OCI-LY1 (cell line): ENCODE data around the gene LRRC3C.

Experiments used
- H2AFZ ChIP-seq: fragments of 200-600 bp; sonication (generic), shearing (Covaris generic); 2 replicates; pipeline ENCODE4 v1.6.0; 2014; ENCODE audit warnings: antibody characterized with exemption, mild to moderate bottlenecking, low read length
- H3F3A ChIP-seq: fragments of 200-600 bp; sonication (generic), shearing (Covaris generic); 2 replicates; pipeline ENCODE4 v1.6.0; 2014; ENCODE audit warnings: mild to moderate bottlenecking, antibody characterized with exemption, low read length, moderate library complexity; ENCODE audit not compliant: insufficient read depth
- H3K27ac ChIP-seq: fragments of 200-600 bp; sonication (generic); 2 replicates; pipeline ENCODE4 v1.5.1; 2014; ENCODE audit warnings: low read length, mixed run types, mild to moderate bottlenecking, low read depth; ENCODE audit not compliant: poor library complexity, severe bottlenecking
- H3K27me3 ChIP-seq: fragments of 200-600 bp; sonication (generic); 2 replicates; pipeline ENCODE4 v1.6.0; 2014; ENCODE audit warnings: antibody characterized with exemption, mild to moderate bottlenecking, low read length, moderate library complexity; ENCODE audit not compliant: insufficient read depth
- H3K36me3 ChIP-seq: fragments of 200-600 bp; sonication (generic); 2 replicates; pipeline ENCODE4 v1.6.1; 2014; ENCODE audit warnings: mild to moderate bottlenecking, antibody characterized with exemption, low read length, moderate library complexity, mixed read lengths; ENCODE audit not compliant: insufficient read depth
- H3K4me1 ChIP-seq: fragments of 200-600 bp; sonication (generic); 2 replicates; pipeline ENCODE4 v1.5.1; 2014; ENCODE audit warnings: mild to moderate bottlenecking, low read length, moderate library complexity; ENCODE audit not compliant: insufficient read depth, severe bottlenecking
- H3K4me2 ChIP-seq: fragments of 200-600 bp; sonication (generic), shearing (Covaris generic); 2 replicates; pipeline ENCODE4 v1.6.1; 2014; ENCODE audit warnings: low read length
- H3K4me3 ChIP-seq: fragments of 200-600 bp; sonication (generic); 2 replicates; pipeline ENCODE4 v1.5.1; 2014; ENCODE audit warnings: low read length, low read depth, mild to moderate bottlenecking, mixed read lengths; ENCODE audit not compliant: poor library complexity, severe bottlenecking
- H3K79me2 ChIP-seq: fragments of 200-600 bp; shearing (Covaris generic); 2 replicates; pipeline ENCODE4 v1.6.1; 2016; ENCODE audit warnings: mixed run types, low read length, mixed read lengths; ENCODE audit not compliant: insufficient read depth
- H3K9ac ChIP-seq: fragments of 200-600 bp; sonication (generic), shearing (Covaris generic); 2 replicates; pipeline ENCODE4 v1.6.1; 2014; ENCODE audit warnings: mild to moderate bottlenecking, low read length, mixed read lengths
- H3K9me2 ChIP-seq: fragments of 200-600 bp; sonication (generic), shearing (Covaris generic); 2 replicates; pipeline ENCODE4 v1.6.1; 2014; ENCODE audit warnings: low read depth, mild to moderate bottlenecking, low read length, mixed read lengths
- H3K9me3 ChIP-seq: fragments of 200-600 bp; shearing (Covaris generic); 2 replicates; pipeline ENCODE4 v1.6.1; 2014; ENCODE audit warnings: low read length, mixed read lengths
- H4K20me1 ChIP-seq: fragments of 200-600 bp; sonication (generic), shearing (Covaris generic); 2 replicates; pipeline ENCODE4 v1.6.0; 2016; ENCODE audit warnings: mild to moderate bottlenecking, low read length; ENCODE audit not compliant: insufficient read depth
- CTCF ChIP-seq: fragments of 200-600 bp; sonication (generic), shearing (Covaris generic); IDR thresholded peaks from 2 replicates; pipeline ENCODE4 v1.5.1; 2017; ENCODE audit warnings: mild to moderate bottlenecking, antibody characterized with exemption, low read length, moderate library complexity, mixed read lengths
- EZH2 ChIP-seq: fragments of 200-600 bp; sonication (generic), shearing (Covaris generic); IDR thresholded peaks from 2 replicates; pipeline ENCODE4 v1.8.0; 2017; ENCODE audit warnings: borderline replicate concordance, mixed run types, mild to moderate bottlenecking, antibody characterized with exemption, low read length, moderate library complexity, mixed read lengths

Gene LRRC3C

DNA sequence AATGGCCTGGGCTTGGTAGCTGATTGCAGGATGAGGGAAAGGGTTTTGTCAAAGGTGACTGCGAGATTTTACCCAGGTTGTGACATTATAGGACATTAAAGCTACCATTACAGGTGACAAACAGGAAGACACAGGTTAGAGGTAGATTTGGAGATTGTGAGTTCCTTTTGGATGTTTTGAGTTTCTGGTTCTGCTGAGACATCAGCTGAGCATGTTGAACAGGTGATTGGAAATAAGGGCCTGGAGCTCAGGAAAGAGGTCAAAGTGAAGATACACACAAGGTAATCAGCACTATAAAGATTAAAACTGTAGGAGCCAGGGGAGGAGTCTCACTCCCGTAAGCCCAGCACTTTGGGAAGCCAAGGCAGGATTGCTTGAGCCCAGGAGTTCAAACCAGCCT is 41.2 kb downstream of the LRRC3C start:
- Histone ChIP-seq H3K79me2 (no peaks in the 10 kb centered on the region), H3K36me3 (no peaks in the 10 kb centered on the region), H3K9me3 (no peaks in the 10 kb centered on the region), H3K9me2 (no peaks in the 10 kb centered on the region), H3F3A (no peaks in the 10 kb centered on the region), H3K27ac (no peak overlapping the region), H3K27me3 (peaks cover under 1% of the 10 kb centered on the region; the same call in 1 of the 2 replicates), H4K20me1 (no peaks in the 10 kb centered on the region), H3K4me1 (no peaks in the 10 kb centered on the region), H3K4me2 (no peak overlapping the region), H3K9ac (no peak overlapping the region), H2AFZ (no peak overlapping the region), H3K4me3 (no peak overlapping the region)
- no peak for TF ChIP-seq EZH2
- no peak for TF ChIP-seq CTCF

- Histone ChIP-seq H3K4me2 (no peak overlapping the region), H3F3A (no peaks in the 10 kb centered on the region), H2AFZ (no peak overlapping the region), H3K4me3 (no peak overlapping the region), H3K9me2 (no peaks in the 10 kb centered on the region), H3K27ac (no peak overlapping the region), H3K4me1 (no peaks in the 10 kb centered on the region), H4K20me1 (no peaks in the 10 kb centered on the region), H3K36me3 (no peaks in the 10 kb centered on the region), H3K9ac (no peak overlapping the region), H3K9me3 (no peaks in the 10 kb centered on the region), H3K79me2 (no peaks in the 10 kb centered on the region), H3K27me3 (peaks cover 5% of the 10 kb centered on the region; the same call in 1 of the 2 replicates)
- TF ChIP-seq EZH2 (no peak), CTCF (no peak)
These were observed 41.8 kb downstream of the LRRC3C start for GRCh38 chr17:39969375-39969774.

DNA sequence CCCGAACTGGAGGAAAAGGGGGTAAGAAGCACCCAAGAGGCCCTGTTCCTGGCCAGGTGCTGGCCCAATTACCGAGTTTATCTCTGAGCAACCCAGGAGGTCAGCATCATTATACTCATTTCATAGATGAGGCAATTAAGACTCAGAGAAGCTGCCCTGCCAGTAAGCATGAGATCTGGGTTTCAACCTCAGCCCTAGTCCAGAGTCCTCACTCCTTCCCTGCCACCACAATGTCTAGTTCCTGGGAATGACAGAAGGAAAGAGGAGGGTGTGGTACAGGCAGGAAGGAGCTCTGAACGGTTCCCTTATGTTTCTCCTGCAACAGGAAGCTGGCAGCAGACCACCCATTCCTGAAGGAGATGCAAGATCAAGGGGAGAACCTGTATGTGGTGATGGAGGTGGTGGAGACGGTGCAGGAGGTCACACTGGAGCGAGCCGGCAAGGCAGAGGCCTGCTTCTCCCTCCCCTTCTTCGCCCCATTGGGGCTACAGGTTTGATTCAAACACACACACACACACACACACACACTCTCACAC is 42.7 kb downstream of the LRRC3C start:
- no peak for TF ChIP-seq CTCF
- no peak for TF ChIP-seq EZH2
- H3K27me3 ChIP-seq, result 0 out of 2 replicates have a peak, but pooled peaks cover 5% of the 10 kb centered on the region
- H2AFZ ChIP-seq, result no peak overlapping the region
- no peak overlapping the region for H3K27ac ChIP-seq
- H3K9me2 ChIP-seq, result no peaks in the 10 kb centered on the region
- no peaks in the 10 kb centered on the region for H4K20me1 ChIP-seq
- H3K36me3 ChIP-seq, result no peaks in the 10 kb centered on the region
- H3K4me1 ChIP-seq, result no peaks in the 10 kb centered on the region
- H3K4me2 ChIP-seq, result no peak overlapping the region
- H3K9ac ChIP-seq, result no peak overlapping the region
- no peaks in the 10 kb centered on the region for H3K79me2 ChIP-seq
- no peaks in the 10 kb centered on the region for H3F3A ChIP-seq
- no peak overlapping the region for H3K4me3 ChIP-seq
- H3K9me3 ChIP-seq, result no peaks in the 10 kb centered on the region
